GM23338 (cell line): ENCODE results near the gene LIFR. TPM values are rescaled to one million over a fixed set of nuclear protein-coding genes. Genes with fewer than 3 reads are reported as not detected.

Source experiments
- ATAC-seq: fragments of 200-7000 bp; cut with Tn5 transposase; 3 replicates; pipeline ENCODE4 v1.9.1; 2020
- DNase-seq: peaks from one replicate; pipeline ENCODE4 v3.0.0-alpha.2; 2015; ENCODE audit warnings: low spot score
- H2AFZ ChIP-seq: fragments of 200-600 bp; sonication (generic); 2 replicates; pipeline ENCODE4 v1.8.0; 2016; ENCODE audit warnings: antibody characterized with exemption, mild to moderate bottlenecking, moderate library complexity
- H3F3A ChIP-seq: fragments of 200-600 bp; sonication (generic); replicated peaks from 2 replicates; pipeline ENCODE4 v1.8.0; 2017; ENCODE audit warnings: antibody characterized with exemption, mixed run types, low read depth
- H3K27ac ChIP-seq: fragments of 200-600 bp; sonication (generic); 2 replicates; pipeline ENCODE4 v1.6.1; 2016; ENCODE audit warnings: low read depth
- H3K27me3 ChIP-seq: fragments of 200-600 bp; sonication (generic); 2 replicates; pipeline ENCODE4 v1.8.0; 2016; ENCODE audit warnings: mild to moderate bottlenecking, mixed run types, moderate library complexity; ENCODE audit not compliant: insufficient read depth
- H3K36me3 ChIP-seq: fragments of 200-600 bp; sonication (generic); 2 replicates; pipeline ENCODE4 v1.8.0; 2016; ENCODE audit warnings: mild to moderate bottlenecking; ENCODE audit not compliant: insufficient read depth
- H3K4me1 ChIP-seq: fragments of 200-600 bp; sonication (generic); 2 replicates; pipeline ENCODE4 v1.8.0; 2016; ENCODE audit warnings: mild to moderate bottlenecking, moderate library complexity; ENCODE audit not compliant: insufficient read depth
- H3K4me2 ChIP-seq: fragments of 200-600 bp; sonication (generic); 2 replicates; pipeline ENCODE4 v1.7.1; 2017; ENCODE audit warnings: mixed run types
- H3K4me3 ChIP-seq: fragments of 200-600 bp; sonication (generic); 2 replicates; pipeline ENCODE4 v1.6.1; 2016; ENCODE audit warnings: mixed run types
- H3K79me2 ChIP-seq: fragments of 200-600 bp; sonication (generic); replicated peaks from 2 replicates; pipeline ENCODE4 v1.8.0; 2017; ENCODE audit warnings: mild to moderate bottlenecking; ENCODE audit not compliant: insufficient read depth
- H3K9me2 ChIP-seq: fragments of 200-600 bp; sonication (generic); 2 replicates; pipeline ENCODE4 v1.8.0; 2017; ENCODE audit not compliant: insufficient read depth
- H4K20me1 ChIP-seq: fragments of 200-600 bp; sonication (generic); replicated peaks from 2 replicates; pipeline ENCODE4 v1.8.0; 2017; ENCODE audit warnings: mild to moderate bottlenecking; ENCODE audit not compliant: insufficient read depth
- H3K27ac Mint-ChIP-seq: 2 replicates; pipeline ENCODE4 v1.8.0; 2020; ENCODE audit warnings: inconsistent platforms, mild to moderate bottlenecking, moderate library complexity, mixed read lengths
- H3K27me3 Mint-ChIP-seq: 3 replicates; pipeline ENCODE4 v1.8.0; 2022; ENCODE audit warnings: low read depth, mild to moderate bottlenecking, moderate library complexity, mixed read lengths, inconsistent platforms; ENCODE audit not compliant: insufficient read depth, poor library complexity
- H3K36me3 Mint-ChIP-seq: 3 replicates; pipeline ENCODE4 v1.8.0; 2021; ENCODE audit warnings: low read depth, mild to moderate bottlenecking, inconsistent platforms, moderate library complexity, mixed read lengths
- H3K4me1 Mint-ChIP-seq: 3 replicates; pipeline ENCODE4 v1.8.0; 2020; ENCODE audit warnings: mild to moderate bottlenecking, inconsistent platforms, mixed read lengths
- H3K4me3 Mint-ChIP-seq: 3 replicates; pipeline ENCODE4 v1.8.0; 2021; ENCODE audit warnings: moderate library complexity, mild to moderate bottlenecking, inconsistent platforms, mixed read lengths
- H3K9me3 Mint-ChIP-seq: 3 replicates; pipeline ENCODE4 v1.8.0; 2020; ENCODE audit warnings: moderate library complexity, mild to moderate bottlenecking, inconsistent platforms, mixed read lengths
- CREB1 ChIP-seq: fragments of 250-450 bp; sonication (Bioruptor Pico); IDR thresholded peaks from 2 replicates; pipeline ENCODE4 v1.5.0; 2020; ENCODE audit warnings: low read depth, mild to moderate bottlenecking, moderate library complexity
- CTCF ChIP-seq, 2 experiments: fragments of 200-600 bp in 1 of 2; sonication (generic) in 1 of 2; conservative IDR thresholded peaks; 2 replicates each; pipeline versions ENCODE4 v1.5.1 to v1.6.1; 2016 to 2017; ENCODE audit warnings: antibody characterized with exemption in 2 of 2, low read depth in 2 of 2, mild to moderate bottlenecking in 2 of 2, moderate library complexity in 1 of 2
- ETS1 ChIP-seq: IDR thresholded peaks from 2 replicates; pipeline ENCODE4 v1.6.1; 2016; ENCODE audit warnings: antibody characterized with exemption
- EZH2 ChIP-seq: fragments of 200-600 bp; sonication (generic); IDR thresholded peaks from one replicate; pipeline ENCODE4 v1.8.0; 2017; ENCODE audit warnings: antibody characterized with exemption, mild to moderate bottlenecking, low read depth; ENCODE audit not compliant: unreplicated experiment
- EZH2phosphoT487 ChIP-seq: fragments of 200-600 bp; sonication (generic); IDR thresholded peaks from one replicate; pipeline ENCODE4 v1.8.1; 2018; ENCODE audit warnings: antibody characterized with exemption; ENCODE audit not compliant: unreplicated experiment
- JUNB ChIP-seq: IDR thresholded peaks from one replicate; pipeline ENCODE4 v1.6.1; 2016; ENCODE audit warnings: antibody characterized with exemption; ENCODE audit not compliant: unreplicated experiment
- POLR2AphosphoS5 ChIP-seq: IDR thresholded peaks from 2 replicates; pipeline ENCODE4 v1.6.1; 2016; ENCODE audit warnings: antibody characterized with exemption, low read depth
- REST ChIP-seq: IDR thresholded peaks from one replicate; pipeline ENCODE4 v1.6.1; 2018; ENCODE audit warnings: antibody characterized with exemption; ENCODE audit not compliant: unreplicated experiment
- ZNF114 ChIP-seq: fragments of 250-450 bp; sonication (Bioruptor Pico); IDR thresholded peaks from 2 replicates; pipeline ENCODE4 v1.5.0; 2020; ENCODE audit warnings: mild to moderate bottlenecking, moderate library complexity
- ZNF331 ChIP-seq: fragments of 250-450 bp; sonication (Bioruptor Pico); IDR thresholded peaks from 2 replicates; pipeline ENCODE4 v1.5.0; 2020; ENCODE audit warnings: low read depth, mild to moderate bottlenecking, moderate library complexity
- ZNF462 ChIP-seq: fragments of 250-450 bp; sonication (Bioruptor Pico); IDR thresholded peaks from 2 replicates; pipeline ENCODE4 v1.5.0; 2020; ENCODE audit warnings: mild to moderate bottlenecking, moderate library complexity
- polyA plus RNA-seq: library from polyadenylated mRNA; unstranded; fragments of >200 nt; fragmentation: Nextera tagmentation; extraction: Ambion mirVana; gene quantifications from 2 replicates; pipeline ENCODE4 v1.2.1, GENCODE V29; 2016
- total RNA-seq: library from RNA; depleted of rRNA; stranded (reverse); fragments of >200 nt; shearing (Covaris generic); gene quantifications from 2 replicates; pipeline ENCODE4 v1.2.3, GENCODE V29; 2014

LIFR gene
- total and polyA plus RNA-seq, 2 experiments from 2014 or later, result 11.0 to 25.2 TPM

GRCh38 chr5:38576961-38577684 lies 20.7 kb upstream of the LIFR start:
- Histone ChIP-seq H3F3A (no peaks in the 10 kb centered on the region), H3K9me2 (0 out of 2 replicates have a peak, but pooled peaks cover 3% of the 10 kb centered on the region), H3K36me3 (no peaks in the 10 kb centered on the region), H2AFZ (no peak overlapping the region), H3K4me3 (no peak overlapping the region), H3K27ac (no peak overlapping the region), H3K4me2 (no peak overlapping the region), H4K20me1 (no peaks in the 10 kb centered on the region), H3K27me3 (no peaks in the 10 kb centered on the region), H3K4me1 (0 out of 2 replicates have a peak, but pooled peaks cover 4% of the 10 kb centered on the region), H3K79me2 (no peaks in the 10 kb centered on the region)
- Mint-ChIP-seq H3K4me3 (no peak overlapping the region), H3K36me3 (no peaks in the 10 kb centered on the region), H3K9me3 (no peaks in the 10 kb centered on the region), H3K27me3 (peaks cover 4% of the 10 kb centered on the region), H3K27ac (no peak overlapping the region), H3K4me1 (peaks cover 16% of the 10 kb centered on the region; the same call in 2 of the 3 replicates)
- no peak for ATAC-seq
- DNase-seq, result no peak
- TF ChIP-seq CREB1 (no peak), JUNB (no peak), ETS1 (no peak), ZNF462 (CRISPR knock-in tag) (no peak), EZH2 (no peak), ZNF114 (no peak), ZNF331 (no peak), CTCF (conservative IDR thresholded peaks at IDR 0.05; ENCODE audit: low read depth in 2 of 2) (no peak), POLR2AphosphoS5 (no peak), REST (no peak), EZH2phosphoT487 (no peak)
